ENCODE measurements around the gene RCSD1.

Gene RCSD1

DNA sequence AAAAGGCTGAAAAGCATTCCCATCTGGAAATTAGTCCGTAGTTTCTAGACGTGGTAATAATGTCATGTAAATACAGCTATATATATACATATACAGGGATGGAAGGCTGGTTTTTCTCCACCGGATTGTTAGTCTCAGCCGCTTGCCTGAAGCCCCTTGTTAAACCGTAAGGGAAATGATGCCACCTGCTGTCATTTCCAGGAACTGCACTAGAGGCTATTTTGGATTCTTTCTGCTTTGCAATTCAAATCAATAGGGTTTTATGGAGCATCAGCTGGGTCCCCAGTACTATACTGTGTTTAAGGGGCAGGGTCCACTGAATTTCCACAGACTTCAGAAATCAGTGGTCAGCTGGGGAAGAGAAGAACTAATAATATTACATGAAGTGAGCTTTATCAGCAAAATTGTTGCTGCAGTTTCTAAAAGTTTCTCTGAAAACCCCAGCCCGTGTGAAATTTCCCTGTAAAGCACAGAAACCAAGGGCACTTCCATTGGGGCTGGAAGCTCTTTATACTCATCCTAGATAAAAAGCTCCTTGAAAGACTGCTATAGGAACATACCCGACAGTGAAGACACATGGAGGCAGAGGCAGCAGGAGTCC lies 58.0 kb downstream of the RCSD1 start:
- Histone ChIP-seq H3K4me3 (ENCODE audit: low read length) (no peak overlapping the region), H3K36me3 (ENCODE audit: control insufficient read depth, insufficient read depth, low read length) (no peaks in the 10 kb centered on the region), H3K4me1 (ENCODE audit: control insufficient read depth, insufficient read depth, low read length) (no peaks in the 10 kb centered on the region), H3K9me3 (ENCODE audit: control insufficient read depth, low read length) (no peaks in the 10 kb centered on the region), H3K9ac (ENCODE audit: low read length) (no peak overlapping the region), H3K27me3 (ENCODE audit: control insufficient read depth, insufficient read depth, low read length) (no peaks in the 10 kb centered on the region)

DNA sequence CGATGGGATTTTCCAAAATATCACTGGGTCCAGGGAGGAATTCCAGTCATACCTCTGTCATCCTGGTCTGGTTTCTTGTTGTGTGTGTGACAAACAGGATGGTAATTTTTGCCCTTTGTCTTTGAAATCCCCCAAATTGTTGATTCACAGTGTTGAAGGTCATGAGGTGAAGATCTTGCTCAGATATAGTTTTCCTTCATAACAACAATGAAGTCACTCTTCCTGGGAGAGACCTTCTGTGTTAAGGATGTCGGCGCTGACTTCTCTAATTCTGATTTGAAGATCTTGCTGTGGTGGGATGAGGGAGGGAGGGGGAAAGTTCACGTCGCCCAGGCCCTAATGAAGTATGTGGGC lies 59.5 kb downstream of the RCSD1 start:
- no peaks in the 10 kb centered on the region for H3K4me1 ChIP-seq (ENCODE audit: control insufficient read depth, insufficient read depth, low read length)
- H3K36me3 ChIP-seq (ENCODE audit: control insufficient read depth, insufficient read depth, low read length): no peaks in the 10 kb centered on the region
- H3K4me3 ChIP-seq (ENCODE audit: low read length): no peak overlapping the region
- no peaks in the 10 kb centered on the region for H3K9me3 ChIP-seq (ENCODE audit: control insufficient read depth, low read length)
- H3K27me3 ChIP-seq (ENCODE audit: control insufficient read depth, insufficient read depth, low read length): no peaks in the 10 kb centered on the region
- H3K9ac ChIP-seq (ENCODE audit: low read length): no peak overlapping the region

DNA sequence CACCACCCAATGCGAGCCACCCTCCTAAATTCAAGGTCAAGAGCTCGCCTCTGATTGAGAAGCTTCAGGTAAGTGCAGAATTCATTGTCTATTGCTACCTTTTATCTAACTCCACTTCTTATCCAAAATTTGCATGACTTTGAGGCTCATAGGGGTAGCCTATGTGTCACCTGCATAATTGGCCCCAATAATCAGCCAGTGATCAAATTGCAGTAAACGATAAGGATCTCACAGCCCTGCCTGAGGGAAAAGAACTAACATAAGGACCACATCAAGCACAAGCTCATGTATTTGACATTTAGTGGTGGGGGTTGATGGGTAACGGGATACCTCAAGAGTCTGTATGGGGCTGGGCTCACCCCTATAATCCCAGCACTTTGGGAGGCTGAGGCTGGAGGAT lies 60.0 kb downstream of the RCSD1 start:
- Histone ChIP-seq H3K9ac (ENCODE audit: low read length) (no peak overlapping the region), H3K9me3 (ENCODE audit: control insufficient read depth, low read length) (no peaks in the 10 kb centered on the region), H3K4me1 (ENCODE audit: control insufficient read depth, insufficient read depth, low read length) (no peaks in the 10 kb centered on the region), H3K36me3 (ENCODE audit: control insufficient read depth, insufficient read depth, low read length) (no peaks in the 10 kb centered on the region), H3K4me3 (ENCODE audit: low read length) (no peak overlapping the region), H3K27me3 (ENCODE audit: control insufficient read depth, insufficient read depth, low read length) (no peaks in the 10 kb centered on the region)

DNA sequence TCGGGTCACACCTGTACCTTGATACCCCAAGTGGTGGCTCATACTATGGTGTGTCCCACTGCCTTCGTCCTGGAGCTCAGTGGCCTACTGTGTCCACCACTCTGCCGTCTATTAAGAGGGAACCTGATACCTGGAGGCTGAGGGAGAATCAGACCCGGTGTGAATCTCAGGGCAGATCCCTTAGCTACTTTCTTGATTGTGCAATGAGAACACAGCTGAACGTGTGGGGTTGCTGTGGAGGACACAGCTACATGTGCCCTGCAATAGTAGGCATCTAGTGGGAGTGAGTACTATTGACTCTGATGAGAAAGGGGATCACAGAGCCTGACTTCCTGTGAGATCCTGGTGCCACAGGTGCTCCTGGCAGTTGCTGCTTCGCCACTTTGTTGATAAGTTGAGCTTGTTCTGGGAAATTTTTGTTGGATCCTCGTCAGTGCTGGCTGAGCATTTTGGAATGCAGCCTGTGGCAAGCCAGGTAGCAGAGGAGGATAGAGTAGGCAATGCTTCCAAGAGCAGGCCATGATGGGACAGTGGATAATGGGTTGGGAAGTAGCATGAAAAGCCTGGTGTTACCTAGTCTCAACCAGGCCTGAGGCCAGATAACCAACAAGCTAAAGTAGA lies 63.5 kb downstream of the RCSD1 start:
- H3K4me1 ChIP-seq (ENCODE audit: control insufficient read depth, insufficient read depth, low read length): no peaks in the 10 kb centered on the region

DNA sequence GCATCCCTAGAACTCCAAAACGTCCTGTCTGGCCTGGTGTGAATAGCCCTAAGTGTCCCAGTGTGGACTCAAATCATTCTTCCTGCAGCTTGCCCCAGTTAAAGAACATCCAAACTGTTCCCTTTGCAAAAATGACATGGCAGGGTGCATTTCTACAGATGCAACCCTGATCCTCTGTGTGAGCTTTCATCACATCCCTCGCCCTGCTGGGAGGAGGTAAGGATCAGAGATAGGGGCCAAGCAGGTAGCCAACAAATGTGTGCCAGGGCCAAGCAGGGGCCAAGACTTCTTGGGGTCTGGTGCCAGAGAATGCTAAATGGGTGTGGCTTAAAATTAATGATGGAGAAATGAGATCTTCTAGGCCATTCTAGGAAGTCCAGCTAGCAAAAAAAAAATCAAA lies 64.7 kb downstream of the RCSD1 start:
- Histone ChIP-seq H3K4me1 (ENCODE audit: control insufficient read depth, insufficient read depth, low read length) (no peaks in the 10 kb centered on the region), H3K9me3 (ENCODE audit: control insufficient read depth, low read length) (no peaks in the 10 kb centered on the region), H3K4me3 (ENCODE audit: low read length) (no peak overlapping the region), H3K9ac (ENCODE audit: low read length) (no peak overlapping the region), H3K27me3 (ENCODE audit: control insufficient read depth, insufficient read depth, low read length) (no peaks in the 10 kb centered on the region), H3K36me3 (ENCODE audit: control insufficient read depth, insufficient read depth, low read length) (no peaks in the 10 kb centered on the region)

More for the DNA sequence above, 63.5 kb downstream of the RCSD1 start:
- H3K9ac ChIP-seq (ENCODE audit: low read length): no peak overlapping the region
- no peaks in the 10 kb centered on the region for H3K27me3 ChIP-seq (ENCODE audit: control insufficient read depth, insufficient read depth, low read length)
- no peaks in the 10 kb centered on the region for H3K36me3 ChIP-seq (ENCODE audit: control insufficient read depth, insufficient read depth, low read length)
- no peaks in the 10 kb centered on the region for H3K9me3 ChIP-seq (ENCODE audit: control insufficient read depth, low read length)
- no peak overlapping the region for H3K4me3 ChIP-seq (ENCODE audit: low read length)

DNA sequence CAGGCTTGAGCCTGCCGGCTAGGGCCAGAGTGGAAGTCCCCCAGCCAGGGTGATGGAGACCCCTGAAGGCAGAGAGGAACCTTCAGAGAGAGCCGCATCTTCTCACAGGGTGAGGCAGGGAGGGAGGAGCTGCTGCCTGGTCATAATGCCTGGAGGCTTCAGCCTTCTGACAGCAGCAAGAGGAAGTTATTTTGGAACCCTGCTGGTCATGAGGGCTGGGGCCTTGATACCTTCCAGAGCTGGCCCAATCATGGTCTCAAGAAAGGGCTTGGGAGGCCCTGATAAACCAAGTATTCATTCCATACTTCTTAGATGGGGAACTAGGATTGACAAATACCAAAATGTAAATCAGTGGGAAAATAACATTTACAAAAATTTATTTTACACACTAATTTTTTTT lies 65.1 kb downstream of the RCSD1 start:
- Histone ChIP-seq H3K4me3 (ENCODE audit: low read length) (no peak overlapping the region), H3K4me1 (ENCODE audit: control insufficient read depth, insufficient read depth, low read length) (no peaks in the 10 kb centered on the region), H3K36me3 (ENCODE audit: control insufficient read depth, insufficient read depth, low read length) (no peaks in the 10 kb centered on the region), H3K9me3 (ENCODE audit: control insufficient read depth, low read length) (no peaks in the 10 kb centered on the region), H3K9ac (ENCODE audit: low read length) (no peak overlapping the region), H3K27me3 (ENCODE audit: control insufficient read depth, insufficient read depth, low read length) (no peaks in the 10 kb centered on the region)

DNA sequence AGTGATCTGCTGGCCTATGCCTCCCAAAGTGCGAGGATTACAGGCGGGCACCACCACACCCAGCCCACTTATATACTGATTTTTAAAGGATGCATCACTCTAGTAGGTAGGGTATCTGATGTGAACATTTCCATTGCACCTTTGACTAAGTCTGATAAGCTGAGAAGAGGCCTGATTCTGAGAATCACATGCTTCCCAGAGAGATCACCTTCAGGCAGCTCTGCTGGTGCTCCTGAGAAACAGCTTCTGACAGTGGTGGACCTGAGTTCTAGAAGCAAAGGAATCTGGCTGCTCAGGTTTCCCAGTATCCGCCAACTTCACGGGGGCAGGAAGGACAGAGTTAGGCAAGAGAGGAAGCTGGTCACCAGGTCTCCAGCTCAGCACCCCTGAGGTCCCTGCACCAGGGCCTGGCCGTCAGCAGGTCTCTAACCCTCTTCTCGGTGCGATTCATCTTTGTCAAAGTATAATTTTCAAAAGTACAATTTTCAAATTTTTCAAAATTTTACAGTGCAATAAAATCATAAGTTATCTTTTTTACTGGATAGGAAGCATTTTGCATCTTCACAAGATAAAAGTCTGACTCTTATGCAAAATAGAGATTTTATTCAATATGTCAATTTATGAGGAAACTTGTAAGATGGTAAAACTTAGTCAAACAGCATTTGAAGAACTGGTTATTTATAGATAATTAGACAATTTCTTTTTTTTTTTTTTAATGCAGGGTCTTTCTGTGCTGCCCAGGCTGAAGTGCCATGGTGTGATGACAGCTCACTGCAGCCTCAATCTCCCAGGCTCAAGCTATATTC lies 65.9 kb downstream of the RCSD1 start:
- H3K9me3 ChIP-seq (ENCODE audit: control insufficient read depth, low read length): no peaks in the 10 kb centered on the region
- no peaks in the 10 kb centered on the region for H3K4me1 ChIP-seq (ENCODE audit: control insufficient read depth, insufficient read depth, low read length)
- no peak overlapping the region for H3K9ac ChIP-seq (ENCODE audit: low read length)
- no peaks in the 10 kb centered on the region for H3K36me3 ChIP-seq (ENCODE audit: control insufficient read depth, insufficient read depth, low read length)
- H3K4me3 ChIP-seq (ENCODE audit: low read length): no peak overlapping the region
- H3K27me3 ChIP-seq (ENCODE audit: control insufficient read depth, insufficient read depth, low read length): no peaks in the 10 kb centered on the region

DNA sequence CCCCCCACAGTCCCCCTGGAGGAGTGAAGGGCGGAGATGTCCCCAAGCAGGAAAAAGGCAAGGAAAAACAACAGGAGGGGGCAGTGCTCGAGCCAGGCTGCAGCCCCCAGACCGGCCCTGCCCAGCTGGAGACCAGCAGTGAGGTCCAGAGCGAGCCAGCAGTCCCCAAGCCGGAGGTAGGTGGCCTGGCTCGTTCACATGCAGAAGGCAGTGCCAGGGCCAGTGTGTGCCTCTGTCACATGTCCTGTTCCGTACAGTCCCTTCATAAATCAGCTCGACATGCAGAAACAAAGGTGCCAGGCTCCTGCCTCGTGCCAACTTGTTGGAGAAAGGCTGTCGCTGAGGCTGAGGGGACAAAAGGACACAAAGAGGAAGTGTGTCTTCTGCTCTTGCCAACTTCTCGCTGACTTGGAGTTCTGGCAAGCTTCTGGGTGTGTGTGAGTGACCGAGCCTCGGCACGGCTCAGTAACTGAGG lies 67.7 kb downstream of the RCSD1 start:
- Histone ChIP-seq H3K4me3 (ENCODE audit: low read length) (no peak overlapping the region), H3K4me1 (ENCODE audit: control insufficient read depth, insufficient read depth, low read length) (no peaks in the 10 kb centered on the region), H3K36me3 (ENCODE audit: control insufficient read depth, insufficient read depth, low read length) (no peaks in the 10 kb centered on the region), H3K9ac (ENCODE audit: low read length) (no peak overlapping the region), H3K9me3 (ENCODE audit: control insufficient read depth, low read length) (no peaks in the 10 kb centered on the region), H3K27me3 (ENCODE audit: control insufficient read depth, insufficient read depth, low read length) (no peaks in the 10 kb centered on the region)

DNA sequence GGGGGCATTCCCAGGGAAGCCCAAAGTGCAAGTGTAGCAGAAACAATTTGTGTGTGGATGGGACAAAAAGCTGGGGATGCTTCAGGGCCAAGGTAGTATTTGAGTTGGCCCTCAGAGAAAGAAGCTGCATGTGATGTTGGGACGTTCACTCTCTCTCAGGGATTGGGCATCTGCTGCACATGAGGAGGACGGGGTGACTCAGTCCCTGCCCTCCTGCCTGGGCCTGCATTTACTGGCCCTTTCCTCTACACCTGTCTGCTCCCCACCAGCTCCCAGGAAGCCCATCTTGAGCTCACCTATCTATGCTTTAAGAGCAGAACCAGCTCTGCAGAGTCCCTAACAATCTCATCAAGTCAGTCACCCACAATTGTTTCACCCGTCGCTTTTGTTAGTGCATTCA lies 68.3 kb downstream of the RCSD1 start:
- Histone ChIP-seq H3K9ac (ENCODE audit: low read length) (no peak overlapping the region), H3K4me1 (ENCODE audit: control insufficient read depth, insufficient read depth, low read length) (no peaks in the 10 kb centered on the region), H3K27me3 (ENCODE audit: control insufficient read depth, insufficient read depth, low read length) (no peaks in the 10 kb centered on the region), H3K9me3 (ENCODE audit: control insufficient read depth, low read length) (no peaks in the 10 kb centered on the region), H3K4me3 (ENCODE audit: low read length) (no peak overlapping the region), H3K36me3 (ENCODE audit: control insufficient read depth, insufficient read depth, low read length) (no peaks in the 10 kb centered on the region)

DNA sequence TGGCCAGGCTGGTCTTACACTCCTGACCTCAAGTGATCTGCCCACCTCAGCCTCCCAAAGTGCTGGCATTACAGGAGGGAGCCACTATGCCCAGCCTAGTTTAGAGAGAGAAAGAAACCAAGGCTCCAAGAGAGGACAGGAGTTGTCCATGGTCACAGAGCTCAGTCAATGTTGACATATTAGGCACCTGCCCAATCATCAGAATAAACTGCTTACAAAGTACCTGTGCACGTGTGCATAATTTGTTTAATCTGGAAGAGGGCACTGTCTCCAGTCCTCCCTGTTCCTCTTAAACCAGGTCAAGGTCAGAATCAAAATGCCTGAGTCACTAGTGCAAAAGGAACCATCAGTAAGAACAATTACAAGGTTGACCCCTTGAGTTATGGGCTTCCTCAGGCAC lies 71.5 kb downstream of the RCSD1 start:
- Histone ChIP-seq H3K9me3 (ENCODE audit: control insufficient read depth, low read length) (no peaks in the 10 kb centered on the region), H3K4me1 (ENCODE audit: control insufficient read depth, insufficient read depth, low read length) (no peaks in the 10 kb centered on the region), H3K27me3 (ENCODE audit: control insufficient read depth, insufficient read depth, low read length) (no peaks in the 10 kb centered on the region), H3K9ac (ENCODE audit: low read length) (no peak overlapping the region), H3K4me3 (ENCODE audit: low read length) (no peak overlapping the region), H3K36me3 (ENCODE audit: control insufficient read depth, insufficient read depth, low read length) (no peaks in the 10 kb centered on the region)

DNA sequence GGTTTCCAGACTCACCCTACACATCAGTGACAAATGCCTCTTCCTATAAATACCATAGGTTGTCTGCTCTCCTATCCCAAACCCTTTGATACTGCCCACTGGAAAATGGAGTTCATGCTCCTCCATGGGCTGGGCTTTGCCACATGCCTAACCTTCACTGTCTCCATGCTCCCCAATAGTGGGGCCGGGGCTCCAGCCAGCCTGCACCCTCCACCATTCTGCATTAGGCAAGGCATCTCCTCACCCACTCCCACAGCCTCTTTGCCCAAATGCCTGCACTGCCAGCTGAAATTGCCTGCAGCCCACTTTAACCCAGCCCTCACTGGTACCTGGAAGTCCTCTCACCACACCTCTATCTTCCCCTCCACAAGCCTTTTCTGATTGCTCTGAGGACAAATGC lies 73.5 kb downstream of the RCSD1 start:
- Histone ChIP-seq H3K4me3 (ENCODE audit: low read length) (no peak overlapping the region), H3K9ac (ENCODE audit: low read length) (no peak overlapping the region), H3K9me3 (ENCODE audit: control insufficient read depth, low read length) (no peaks in the 10 kb centered on the region), H3K27me3 (ENCODE audit: control insufficient read depth, insufficient read depth, low read length) (no peaks in the 10 kb centered on the region), H3K36me3 (ENCODE audit: control insufficient read depth, insufficient read depth, low read length) (no peaks in the 10 kb centered on the region), H3K4me1 (ENCODE audit: control insufficient read depth, insufficient read depth, low read length) (no peaks in the 10 kb centered on the region)

DNA sequence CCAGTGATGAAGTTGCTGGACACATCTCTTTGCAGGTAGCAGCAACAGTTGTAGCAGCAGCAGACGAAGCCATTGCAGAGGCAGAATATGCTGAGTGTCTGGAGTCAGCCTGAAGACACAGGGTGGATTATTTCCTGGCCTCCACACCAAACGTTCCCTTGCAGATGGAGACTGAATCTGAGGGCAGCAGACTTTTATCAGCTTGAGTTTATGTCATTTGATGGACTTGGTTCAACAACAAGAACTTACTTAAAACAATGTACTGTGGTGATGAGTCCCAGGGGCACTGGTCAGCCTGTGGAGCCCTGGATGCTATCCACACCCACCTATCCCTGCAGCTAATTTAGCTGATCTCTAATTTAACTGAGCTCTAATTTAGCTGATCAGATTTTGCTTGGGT lies 74.7 kb downstream of the RCSD1 start:
- Histone ChIP-seq H3K4me3 (ENCODE audit: low read length) (no peak overlapping the region), H3K27me3 (ENCODE audit: control insufficient read depth, insufficient read depth, low read length) (no peaks in the 10 kb centered on the region), H3K36me3 (ENCODE audit: control insufficient read depth, insufficient read depth, low read length) (no peaks in the 10 kb centered on the region), H3K9ac (ENCODE audit: low read length) (no peak overlapping the region), H3K4me1 (ENCODE audit: control insufficient read depth, insufficient read depth, low read length) (no peaks in the 10 kb centered on the region), H3K9me3 (ENCODE audit: control insufficient read depth, low read length) (no peaks in the 10 kb centered on the region)

Measured in mucosa of stomach (tissue), 1 donor.